Heart left ventricle (tissue), 16 donors: ENCODE data around the gene SHANK3. TPM values are rescaled to one million over a fixed set of nuclear protein-coding genes. Genes with fewer than 3 reads are reported as not detected.

Experiments used
- ATAC-seq, 4 donors: fragments of 200-7000 bp; cut with Tn5 transposase; one replicate each; pipeline ENCODE4 v1.9.1; 2020 to 2022; ENCODE audit warnings: moderate library complexity in 4 of 4, mild to moderate bottlenecking in 3 of 4, moderate number of reproducible peaks in 1 of 4
- DNase-seq, 5 donors: peaks; one replicate each; pipeline ENCODE4 v3.0.0-alpha.2; 2020
- H3K27ac ChIP-seq, 12 donors: fragments of 200-600 bp; sonication (generic) in 4 of 12; one replicate each; pipeline versions ENCODE4 v1.5.0 to v1.8.0; 2016 to 2022; ENCODE audit warnings: mild to moderate bottlenecking in 2 of 12
- H3K27me3 ChIP-seq, 9 donors: fragments of 200-600 bp; sonication (generic) in 2 of 9; one replicate each; pipeline versions ENCODE4 v1.5.1 to v1.8.0; 2016 to 2022; ENCODE audit warnings: mild to moderate bottlenecking in 3 of 9
- H3K36me3 ChIP-seq, 9 donors: fragments of 200-600 bp; sonication (generic) in 2 of 9; one replicate each; pipeline versions ENCODE4 v1.5.0 to v1.8.0; 2018 to 2022; ENCODE audit warnings: mild to moderate bottlenecking in 2 of 9
- H3K4me1 ChIP-seq, 12 donors: fragments of 200-600 bp; sonication (generic) in 4 of 12; one replicate each; pipeline versions ENCODE4 v1.5.0 to v1.8.0; 2016 to 2022; ENCODE audit warnings: mild to moderate bottlenecking in 3 of 12
- H3K4me3 ChIP-seq, 12 donors: fragments of 200-600 bp; sonication (generic) in 4 of 12; one replicate each; pipeline versions ENCODE4 v1.5.0 to v1.8.0; 2017 to 2022; ENCODE audit warnings: mild to moderate bottlenecking in 9 of 12, moderate library complexity in 4 of 12
- H3K9me3 ChIP-seq, 12 donors: fragments of 200-600 bp; sonication (generic) in 4 of 12; one replicate each; pipeline versions ENCODE4 v1.5.0 to v1.8.0; 2016 to 2022; ENCODE audit warnings: mild to moderate bottlenecking in 1 of 12
- POLR2A ChIP-seq, 2 donors: fragments of 450-650 bp; IDR thresholded peaks; one replicate each; pipeline ENCODE4 v1.6.1; 2017; ENCODE audit warnings: antibody characterized with exemption in 2 of 2, mild to moderate bottlenecking in 2 of 2, moderate library complexity in 2 of 2
- WGBS, 4 donors: extraction: QIAGEN DNeasy Blood & Tissue Kit in 2 of 4; methylation state at CpG; one replicate each; pipeline versions ENCODE4 v1.1.5 to v1.1.7; 2013 to 2018; 5-methylcytosine and 5-hydroxymethylcytosine counted together
- intact Hi-C, 10 donors: fragments of 100-400 bp; cut with DNase I; formaldehyde crosslinking; loops; one replicate each; pipeline versions ENCODE4 v1.11.1 to v1.14.2; 2022
- polyA plus RNA-seq, 2 donors: library from polyadenylated mRNA; stranded (reverse); fragments of 200-250 nt; gene quantifications; one replicate each; pipeline ENCODE4 v1.2.3, GENCODE V29; 2013
- total RNA-seq, 9 donors: library from RNA; depleted of rRNA in 2 of 9; stranded (reverse); fragments of >200 nt in 2 of 9; fragmentation: NEBNext Ultra II Directional in 3 of 9; extraction: Animal tissue kit (Norgen Biotek cat#: 25700) in 3 of 9; gene quantifications; one replicate each; pipeline versions ENCODE4 v1.1.0 to v1.2.4, GENCODE V29; 2016 to 2023
- TF ChIP-seq, protein P1 (sequence below), 12 donors: fragments of 200-600 bp; sonication (generic) in 4 of 12; IDR thresholded peaks; one replicate each; pipeline versions ENCODE4 v1.5.0 to v1.8.0; 2018 to 2022; ENCODE audit warnings: antibody characterized with exemption in 12 of 12, mild to moderate bottlenecking in 5 of 12
- donor health status: ischemic (EF 13 %, LVEDD 7.1; RV severe dilation, severe dysfunction).
- donor health status: healthy with polysubstance abuse.
- donor health status: DM: no; HTN: yes; CAD: no.
- donor health status: DM: no; HTN: no; CAD: no.
- donor health status: ischemic (EF 25% LVEDD 6.9; RV normal size, moderate dysfunction).
- donor health status: ischemic (EF 25% LVEDD 5.7; RV mildly dilated, moderate dysfunction).
- donor health status: healthy.
- donor health status: DM: yes; HTN: yes; CAD: no.
- donor health status: ischemic (EF 35%, LVEDD 5.7; RV mildly dilated, moderate dysfunction).
- donor health status: nonischemic (EF 11% LVEDD 7.7; RV severe dilation, severe dysfunction).
- donor health status: DM: yes; HTN: yes; CAD: no.
- donor health status: PGD.
- donor health status: ischemic (EF 29% LVEDD 5.4; RV normal size, mild dysfunction).
- donor health status: nonischemic (EF 23%, LVEDD 6.1; RV moderate dilation, normal function).

SHANK3 gene
- total and polyA plus RNA-seq, 11 donors = 11.3 to 36.0 (median 21.9) TPM

GRCh38 chr22:50695421-50696250, 23.0 kb downstream of the SHANK3 start:
- H3K4me1 ChIP-seq = peaks cover 4 to 92% (median 35%) of the 10 kb centered on the region in 12 donors
- WGBS, 4 donors = 73 to 87% (median 81%) methylated on average over 17 to 18 of the region's 18 CpGs
- H3K36me3 ChIP-seq = peaks cover 0 to 47% (median 19%) of the 10 kb centered on the region in 9 donors
- intact Hi-C loops = loop anchor here in 1 of 10 donors (5.0 kb wide), 1 partner anchor 68 kb away; the partner anchor contains the start of gene ARSA
- no peaks in the 10 kb centered on the region for H3K27me3 ChIP-seq
- no peak for TF ChIP-seq POLR2A (IDR thresholded peaks at IDR 0.05)
- TF ChIP-seq, protein P1, sequence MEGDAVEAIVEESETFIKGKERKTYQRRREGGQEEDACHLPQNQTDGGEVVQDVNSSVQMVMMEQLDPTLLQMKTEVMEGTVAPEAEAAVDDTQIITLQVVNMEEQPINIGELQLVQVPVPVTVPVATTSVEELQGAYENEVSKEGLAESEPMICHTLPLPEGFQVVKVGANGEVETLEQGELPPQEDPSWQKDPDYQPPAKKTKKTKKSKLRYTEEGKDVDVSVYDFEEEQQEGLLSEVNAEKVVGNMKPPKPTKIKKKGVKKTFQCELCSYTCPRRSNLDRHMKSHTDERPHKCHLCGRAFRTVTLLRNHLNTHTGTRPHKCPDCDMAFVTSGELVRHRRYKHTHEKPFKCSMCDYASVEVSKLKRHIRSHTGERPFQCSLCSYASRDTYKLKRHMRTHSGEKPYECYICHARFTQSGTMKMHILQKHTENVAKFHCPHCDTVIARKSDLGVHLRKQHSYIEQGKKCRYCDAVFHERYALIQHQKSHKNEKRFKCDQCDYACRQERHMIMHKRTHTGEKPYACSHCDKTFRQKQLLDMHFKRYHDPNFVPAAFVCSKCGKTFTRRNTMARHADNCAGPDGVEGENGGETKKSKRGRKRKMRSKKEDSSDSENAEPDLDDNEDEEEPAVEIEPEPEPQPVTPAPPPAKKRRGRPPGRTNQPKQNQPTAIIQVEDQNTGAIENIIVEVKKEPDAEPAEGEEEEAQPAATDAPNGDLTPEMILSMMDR (IDR thresholded peaks at IDR 0.05) = no peak
- H3K27ac ChIP-seq = peak overlapping the region in 1 of 12 donors; percentile 8
- peaks cover 0 to 10% (median 0%) of the 10 kb centered on the region in 12 donors for H3K9me3 ChIP-seq
- DNase-seq = peak in 3 of 5 donors; percentile 12 to 32 (median 20)
- no peak overlapping the region for H3K4me3 ChIP-seq
- no peak for ATAC-seq

- H3K36me3 ChIP-seq = peaks cover 0 to 49% (median 24%) of the 10 kb centered on the region in 9 donors
- H3K4me3 ChIP-seq = peak overlapping the region in 9 of 12 donors; percentile 37 to 61 (median 49)
- ATAC-seq (peak in 1 of 4 donors; percentile 19), DNase-seq (peak in 3 of 5 donors; percentile 3 to 58 (median 14))
- TF ChIP-seq, protein P1 (IDR thresholded peaks at IDR 0.05) = peak in 1 of 12 donors; percentile 39
- TF ChIP-seq POLR2A (IDR thresholded peaks at IDR 0.05) = no peak
- intact Hi-C loops = loop anchor here in 1 of 10 donors (5.0 kb wide), 1 partner anchor 69 kb away; the partner anchor contains the start of gene ARSA
- 41 to 67% (median 48%) methylated on average over 17 to 21 of the region's 21 CpGs for WGBS, 4 donors
- no peaks in the 10 kb centered on the region for H3K27me3 ChIP-seq
- peak overlapping the region in 4 of 12 donors; percentile 8 to 37 (median 26) for H3K27ac ChIP-seq
- H3K4me1 ChIP-seq = peaks cover 4 to 93% (median 37%) of the 10 kb centered on the region in 12 donors
- peaks cover 0 to 10% (median 0%) of the 10 kb centered on the region in 12 donors for H3K9me3 ChIP-seq
These were observed 23.7 kb downstream of the SHANK3 start for GRCh38 chr22:50696251-50696798.

- TF ChIP-seq, protein P1 (IDR thresholded peaks at IDR 0.05) = peak in 9 of 12 donors; percentile 31 to 57 (median 48)
- TF ChIP-seq POLR2A (IDR thresholded peaks at IDR 0.05) = no peak
- Histone ChIP-seq H3K9me3 (peaks cover 0 to 3% (median 0%) of the 10 kb centered on the region in 12 donors), H3K4me3 (peak overlapping the region; percentile 15 to 61 (median 47)), H3K27me3 (no peaks in the 10 kb centered on the region), H3K27ac (peak overlapping the region in 3 of 12 donors; percentile 19 to 37 (median 33)), H3K4me1 (peaks cover 4 to 90% (median 36%) of the 10 kb centered on the region in 12 donors), H3K36me3 (peaks cover 0 to 52% (median 24%) of the 10 kb centered on the region in 9 donors)
- WGBS, 4 donors = 15 to 35% (median 22%) methylated on average over 13 to 56 of the region's 58 CpGs
- DNase-seq (peak in 3 of 5 donors; percentile 30 to 62 (median 30)), ATAC-seq (peak in 2 of 4 donors; percentile 33 to 66)
- intact Hi-C loops = loop anchor here in 1 of 10 donors (5.0 kb wide), 1 partner anchor 70 kb away; the partner anchor contains the start of gene ARSA
These were observed 24.4 kb downstream of the SHANK3 start for GRCh38 chr22:50696799-50697561.
